Fibroblast of lung (primary cell): Measurements from ENCODE around the gene KLRK1.

ENCODE experiments used
- EZH2 ChIP-seq: IDR thresholded peaks from 2 replicates; pipeline ENCODE4 v1.5.1; 2012; ENCODE audit warnings: low read length, control low read depth, mild to moderate bottlenecking; ENCODE audit errors: missing control alignments
- TF ChIP-seq, protein P1 (sequence below), 2 donors: IDR thresholded peaks in 1 of 2; conservative IDR thresholded peaks in 1 of 2; 1 replicate in 1 of 2; 2 replicates in 1 of 2; pipeline ENCODE4 v1.5.1; 2011 to 2012; ENCODE audit warnings: low read length in 2 of 2, control low read depth in 1 of 2, inconsistent platforms in 1 of 2, low read depth in 1 of 2, mild to moderate bottlenecking in 1 of 2

DNA sequence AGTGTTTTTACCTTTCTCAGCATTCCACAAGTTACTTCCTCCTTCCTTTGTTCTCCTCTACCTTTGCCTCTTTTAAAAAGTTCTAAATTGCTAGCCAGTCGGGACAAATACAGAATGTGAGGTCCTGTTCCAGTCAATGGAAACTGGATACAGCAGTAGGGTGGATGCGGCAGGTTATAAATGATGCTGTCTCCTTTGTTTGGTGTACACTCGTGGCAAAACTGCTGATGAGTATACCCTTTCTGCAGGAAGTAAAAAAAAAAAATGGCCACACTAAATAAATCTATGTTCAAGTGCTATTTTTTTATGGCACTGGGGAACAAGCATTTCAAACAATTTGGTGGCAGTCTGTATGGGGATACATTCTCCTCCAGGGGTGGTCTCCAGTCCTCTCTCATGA is 27.5 kb downstream of the KLRK1 start:
- TF ChIP-seq, protein P1, sequence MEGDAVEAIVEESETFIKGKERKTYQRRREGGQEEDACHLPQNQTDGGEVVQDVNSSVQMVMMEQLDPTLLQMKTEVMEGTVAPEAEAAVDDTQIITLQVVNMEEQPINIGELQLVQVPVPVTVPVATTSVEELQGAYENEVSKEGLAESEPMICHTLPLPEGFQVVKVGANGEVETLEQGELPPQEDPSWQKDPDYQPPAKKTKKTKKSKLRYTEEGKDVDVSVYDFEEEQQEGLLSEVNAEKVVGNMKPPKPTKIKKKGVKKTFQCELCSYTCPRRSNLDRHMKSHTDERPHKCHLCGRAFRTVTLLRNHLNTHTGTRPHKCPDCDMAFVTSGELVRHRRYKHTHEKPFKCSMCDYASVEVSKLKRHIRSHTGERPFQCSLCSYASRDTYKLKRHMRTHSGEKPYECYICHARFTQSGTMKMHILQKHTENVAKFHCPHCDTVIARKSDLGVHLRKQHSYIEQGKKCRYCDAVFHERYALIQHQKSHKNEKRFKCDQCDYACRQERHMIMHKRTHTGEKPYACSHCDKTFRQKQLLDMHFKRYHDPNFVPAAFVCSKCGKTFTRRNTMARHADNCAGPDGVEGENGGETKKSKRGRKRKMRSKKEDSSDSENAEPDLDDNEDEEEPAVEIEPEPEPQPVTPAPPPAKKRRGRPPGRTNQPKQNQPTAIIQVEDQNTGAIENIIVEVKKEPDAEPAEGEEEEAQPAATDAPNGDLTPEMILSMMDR (conservative IDR thresholded peaks at IDR 0.05 in 1 of 2, IDR thresholded peaks at IDR 0.05 in 1 of 2; ENCODE audit: low read depth in 1 of 2, low read length in 2 of 2) = no peak
- no peak for TF ChIP-seq EZH2
